NCI-H1694 treated with DMSO at 0.1 percent for 48 hours (cell line): ENCODE data around the gene TRMT61B.

Experiments
- DNase-seq: peaks from one replicate; lab custom pipeline; 2025; lab: John Stamatoyannopoulos, UW

Gene TRMT61B

DNA sequence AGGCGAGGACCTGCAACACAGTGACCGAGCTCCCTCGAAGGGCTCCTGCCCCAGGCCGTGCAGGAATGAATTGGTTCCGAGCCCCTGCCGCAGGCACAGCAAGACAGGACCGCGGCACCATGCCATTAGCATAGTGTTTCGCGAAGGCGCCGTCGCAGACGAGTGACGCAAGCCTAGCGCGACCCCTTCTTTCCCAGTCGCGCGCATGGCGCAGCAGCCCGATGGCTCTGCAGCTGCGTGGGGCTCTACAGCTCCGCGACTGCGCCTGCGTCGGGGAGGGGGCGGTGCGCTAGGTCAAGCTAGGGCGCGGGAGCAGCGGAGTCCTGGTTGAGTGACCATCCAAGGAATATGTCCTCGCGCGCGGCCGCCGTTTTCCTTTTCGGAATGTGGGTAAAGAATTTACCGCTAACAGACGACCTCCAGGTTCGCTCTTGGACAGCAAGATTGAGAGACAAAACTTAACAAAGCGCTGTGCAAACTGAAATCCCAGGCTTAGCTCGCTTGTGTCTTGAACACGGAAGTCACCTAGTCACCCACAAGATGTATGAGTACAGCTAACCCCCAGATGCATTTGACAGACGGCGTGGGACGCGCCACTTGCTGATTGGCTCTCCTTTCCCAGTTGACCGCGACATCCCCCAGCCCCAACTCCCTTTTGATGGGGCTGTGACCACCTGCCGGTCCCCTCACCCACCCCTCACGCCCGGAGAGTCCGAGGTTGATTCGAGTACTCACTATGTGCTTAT lies at the start of gene TRMT61B:
Gene TRMT61B, minus strand, starts transcription at position 164 of the 746 bp plus-strand sequence. Its CDS starts 32 bp downstream, at position 132.
- peak; percentile 89 for DNase-seq

DNA sequence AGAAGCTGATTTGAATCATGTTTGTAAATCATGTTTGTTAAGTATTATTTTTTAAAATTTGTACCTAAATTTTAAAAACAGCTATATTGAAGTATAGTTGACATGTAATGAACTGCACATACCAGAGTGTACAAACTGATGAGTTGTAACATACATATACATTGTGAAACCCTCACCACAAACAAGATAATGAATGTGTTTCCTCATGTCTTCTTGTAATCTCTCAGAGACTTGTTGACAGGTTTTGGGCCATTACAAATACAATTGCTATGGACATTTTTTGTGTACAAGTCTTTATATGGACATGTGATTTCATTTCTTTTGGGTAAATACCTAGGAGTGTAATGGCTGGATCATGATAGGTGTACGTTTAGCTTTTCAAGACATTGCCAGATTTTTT lies 45.8 kb upstream of the TRMT61B start:
- no peak for DNase-seq

DNA sequence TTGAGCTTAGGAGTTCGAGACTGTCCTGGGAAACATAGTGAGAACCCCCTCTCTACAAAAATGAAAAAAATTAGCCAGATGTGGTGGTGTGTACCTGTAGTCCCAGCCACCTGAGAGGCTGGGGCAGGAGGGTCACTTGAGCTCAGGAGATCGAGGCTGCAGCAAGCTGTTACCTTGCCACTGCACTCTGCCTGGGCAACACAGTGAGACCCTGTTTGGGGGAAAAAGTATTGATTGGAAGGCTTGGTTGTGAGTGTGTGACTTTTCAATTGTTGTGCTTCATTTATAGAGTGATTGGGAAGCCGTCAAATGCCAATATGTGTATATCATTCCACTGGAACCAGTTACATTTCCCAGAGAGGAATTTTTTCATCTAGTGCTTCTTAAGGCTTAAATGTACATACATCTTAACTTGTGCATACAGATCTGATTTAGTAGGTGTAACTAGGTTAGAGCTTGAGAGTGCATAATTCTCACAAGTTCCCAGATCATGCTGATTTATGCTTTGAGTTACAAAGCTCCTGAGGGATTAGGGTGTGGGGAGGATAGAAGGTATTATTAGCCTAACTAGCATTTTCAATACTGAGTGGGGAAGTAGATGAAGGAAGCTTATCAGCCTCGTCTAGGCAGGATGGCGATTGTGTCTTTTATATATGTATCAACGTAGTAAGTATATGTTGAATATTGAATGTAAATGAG lies 39.7 kb upstream of the TRMT61B start:
- no peak for DNase-seq

DNA sequence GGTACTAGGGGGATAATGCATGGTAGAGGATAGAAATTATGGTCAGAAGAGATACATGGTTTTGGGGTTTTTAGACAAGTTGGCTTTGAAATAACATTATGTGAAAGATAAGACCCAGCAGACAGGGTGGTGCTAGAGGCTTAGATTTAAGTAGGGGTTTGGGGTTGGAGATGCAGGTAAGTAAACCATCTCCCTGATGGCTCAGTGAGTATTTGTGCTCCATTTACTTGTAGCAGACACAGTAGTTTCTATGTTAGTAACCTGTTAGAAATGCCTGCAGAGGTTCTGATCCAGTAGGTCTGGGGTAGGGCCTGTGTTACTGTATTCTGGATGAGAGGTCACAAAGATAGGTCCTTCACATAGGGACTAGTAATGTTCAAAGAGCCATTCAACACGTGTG lies 38.1 kb upstream of the TRMT61B start:
- no peak for DNase-seq

DNA sequence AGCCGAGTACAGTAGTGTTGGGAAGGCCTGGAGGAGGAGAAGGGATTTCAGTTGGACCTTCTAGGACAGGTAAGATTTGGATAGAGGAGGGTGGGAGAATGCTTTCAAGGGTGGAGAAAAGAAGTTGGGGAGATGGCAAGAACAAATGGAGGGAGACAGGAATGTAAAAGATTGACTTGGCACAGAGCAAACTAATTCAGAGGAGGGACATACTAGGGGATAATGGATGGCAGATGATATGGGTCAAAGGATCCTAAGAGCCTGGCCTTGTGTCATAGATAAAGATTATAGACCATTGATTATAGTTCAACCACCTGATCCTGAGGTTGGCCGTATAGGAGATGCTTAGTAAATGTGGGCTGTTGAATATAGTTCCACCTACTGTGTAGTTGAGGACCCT lies 36.7 kb upstream of the TRMT61B start:
- no peak for DNase-seq

DNA sequence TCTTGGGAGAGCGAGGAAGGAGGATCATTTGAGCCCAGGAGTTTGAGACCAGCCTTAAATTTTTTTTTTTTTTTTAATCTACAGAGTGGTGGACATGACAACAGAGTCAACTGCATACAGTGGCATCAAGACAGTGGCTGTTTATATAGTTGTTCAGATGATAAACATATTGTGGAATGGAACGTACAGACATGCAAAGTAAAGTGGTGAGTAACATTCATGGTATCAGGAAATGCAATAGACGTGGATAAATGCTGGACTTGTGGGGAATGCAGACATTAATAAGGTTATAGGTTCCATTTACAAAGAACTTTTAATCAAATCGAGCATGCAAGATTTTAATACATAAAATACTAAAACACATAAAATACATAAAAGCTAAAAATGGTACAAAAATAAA lies 36.3 kb upstream of the TRMT61B start:
- DNase-seq: no peak

DNA sequence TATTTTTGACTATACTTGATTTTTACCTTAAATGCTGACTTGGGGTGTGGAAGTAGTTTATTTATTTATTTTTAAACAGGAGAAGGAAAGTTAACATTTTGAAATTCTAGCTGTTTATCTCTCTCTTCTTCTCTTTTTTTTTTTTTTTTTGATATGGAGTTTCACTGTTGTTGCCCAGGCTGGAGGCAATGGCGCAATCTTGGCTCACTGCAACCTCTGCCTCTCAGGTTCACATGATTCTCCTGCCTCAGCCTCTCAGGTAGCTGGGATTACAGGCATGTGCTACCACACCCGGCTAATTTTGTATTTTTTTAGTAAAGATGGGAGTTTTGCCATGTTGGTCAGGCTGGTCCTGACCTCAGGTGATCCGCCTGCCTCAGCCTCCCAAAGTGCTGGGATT lies 35.4 kb upstream of the TRMT61B start:
- DNase-seq: no peak

DNA sequence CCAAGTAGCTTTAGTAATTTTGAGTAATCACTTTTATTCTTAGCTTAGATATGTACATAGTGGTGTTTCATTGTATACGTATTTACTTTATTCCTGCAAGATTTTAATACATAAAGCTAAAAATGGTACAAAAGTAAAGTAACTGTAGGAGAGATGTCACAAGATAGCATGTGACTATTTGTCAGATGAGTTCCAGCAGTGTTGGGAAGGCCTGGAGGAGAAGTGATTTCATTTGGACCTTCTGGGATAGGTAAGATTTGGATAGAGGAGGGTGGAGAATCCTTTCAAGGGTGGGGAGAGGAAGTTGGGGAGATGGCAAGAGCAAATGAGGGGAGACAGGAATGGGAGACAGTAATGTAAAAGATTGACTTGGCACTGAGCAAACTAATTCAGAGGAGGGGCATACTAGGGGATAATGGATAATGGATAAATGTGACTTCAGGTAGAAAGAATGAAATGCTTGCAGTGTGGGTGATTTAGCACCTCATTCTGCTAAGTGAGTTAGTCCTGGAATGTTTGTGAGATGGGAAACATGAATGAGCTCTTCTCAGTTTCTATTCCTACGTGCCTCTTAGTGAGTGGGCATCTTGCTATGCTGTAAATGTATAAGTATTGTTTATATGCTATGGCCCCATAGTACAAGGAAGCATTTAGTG lies 34.8 kb upstream of the TRMT61B start:
- DNase-seq: no peak

DNA sequence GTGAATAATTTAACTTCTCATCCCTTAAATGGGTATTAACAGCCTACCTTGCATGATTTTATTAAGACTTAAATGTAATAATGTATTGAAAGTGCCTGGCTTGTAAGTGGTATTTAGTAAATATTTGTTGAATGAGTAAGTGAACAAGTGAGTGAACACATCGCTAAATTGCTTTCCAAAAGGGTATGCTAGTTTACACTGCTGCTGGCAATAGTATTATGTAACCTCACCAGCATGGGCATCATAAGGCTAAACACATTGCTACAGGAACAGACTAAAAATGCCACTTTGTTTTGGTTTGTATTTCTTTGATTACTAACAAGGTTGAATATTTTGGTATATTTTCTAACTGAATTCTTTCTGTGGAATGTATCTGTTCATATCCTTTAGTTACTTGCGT lies 34.2 kb upstream of the TRMT61B start:
- DNase-seq: no peak

DNA sequence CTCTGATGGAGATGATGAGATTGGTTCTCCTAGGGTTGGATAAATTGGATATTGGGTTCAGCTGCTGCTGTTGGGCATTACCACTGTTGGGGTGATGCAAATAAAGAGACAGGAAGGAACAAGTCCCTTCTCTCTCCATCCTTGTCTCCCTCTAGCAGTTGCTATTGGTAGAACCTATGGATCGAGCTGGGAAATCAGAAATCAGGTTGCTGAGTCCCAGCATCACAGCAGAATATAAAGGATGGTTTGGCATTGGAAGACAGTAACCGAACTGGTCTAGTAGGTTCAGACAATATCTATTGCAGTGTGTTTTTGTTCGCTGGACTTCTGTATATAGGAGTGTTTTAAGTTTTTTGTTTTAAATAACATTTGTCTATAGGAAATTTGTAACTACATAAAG lies 32.5 kb upstream of the TRMT61B start:
- no peak for DNase-seq

DNA sequence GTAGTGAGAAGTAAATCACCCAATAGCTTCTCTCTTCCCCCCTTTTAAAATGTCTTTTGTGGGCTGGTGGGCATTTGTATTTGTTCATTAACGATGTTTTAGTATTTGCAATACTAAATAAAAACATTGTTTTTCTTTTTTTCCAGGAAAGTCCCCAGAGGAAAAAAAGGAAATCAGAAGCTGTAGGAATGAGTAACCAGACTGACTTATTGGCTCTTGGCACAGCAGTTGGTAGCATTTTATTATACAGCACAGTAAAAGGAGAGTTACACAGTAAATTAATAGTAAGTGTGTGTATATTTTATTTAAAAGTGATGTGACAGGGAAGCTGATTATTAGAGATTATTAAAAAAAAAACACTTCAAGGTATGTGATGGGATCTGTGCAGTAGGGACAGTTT lies 31.7 kb upstream of the TRMT61B start:
- DNase-seq: no peak

DNA sequence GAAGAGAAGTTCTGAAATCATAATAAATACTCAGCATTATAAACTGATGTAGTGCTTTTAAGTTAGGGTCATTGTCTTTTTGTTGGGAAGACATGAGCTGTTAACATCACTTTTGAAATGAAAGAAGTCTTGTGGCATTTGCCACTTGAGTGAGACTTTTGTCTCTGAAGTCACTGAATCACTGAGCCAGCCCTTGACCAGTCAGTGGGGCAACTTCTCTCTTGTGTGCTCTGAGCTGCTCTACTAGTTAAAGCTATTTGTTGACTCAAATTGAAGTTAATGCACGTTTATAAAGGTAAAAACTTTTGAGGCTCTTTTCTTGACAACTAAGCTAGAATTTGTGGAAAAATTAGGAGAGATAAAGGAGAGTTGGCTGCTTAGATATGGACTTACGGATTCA lies 31.1 kb upstream of the TRMT61B start:
- DNase-seq: no peak

DNA sequence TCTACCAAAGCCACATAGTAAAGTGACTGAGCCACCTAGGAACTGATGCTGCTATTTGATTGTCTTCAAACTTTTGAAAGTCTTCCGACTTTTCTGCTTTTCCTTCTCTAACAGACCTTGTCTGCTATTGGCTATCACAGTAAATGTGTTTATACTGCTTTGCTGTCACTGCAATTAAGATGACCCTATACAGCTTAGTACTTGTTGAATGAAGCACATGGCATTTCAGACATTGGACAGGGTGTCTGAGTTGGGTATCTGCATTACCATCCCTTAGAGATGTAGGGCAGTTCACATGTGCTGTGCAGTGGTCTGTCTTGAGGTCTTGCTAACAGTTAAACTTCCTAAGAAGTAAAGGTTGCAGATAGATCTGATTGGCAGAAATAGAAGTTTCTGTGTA lies 27.9 kb upstream of the TRMT61B start:
- no peak for DNase-seq

DNA sequence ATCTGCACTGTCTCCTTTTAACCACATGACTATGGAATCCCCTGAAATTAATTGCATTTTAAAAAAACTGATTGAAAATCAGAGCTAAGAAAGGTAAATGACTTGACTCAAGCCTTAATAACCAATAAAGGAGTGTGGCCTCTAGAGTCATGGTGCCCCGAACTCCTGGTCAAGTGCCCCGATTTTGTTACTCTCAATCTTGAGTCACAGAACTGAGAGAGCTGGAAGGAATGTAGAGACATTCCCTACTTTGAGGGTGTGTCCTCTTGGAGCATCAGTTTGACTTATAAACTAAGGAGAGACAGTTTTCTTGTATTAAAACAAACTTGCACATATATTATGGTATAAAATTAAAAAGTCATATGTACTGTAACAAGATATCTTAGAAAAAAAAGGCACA lies 26.8 kb upstream of the TRMT61B start:
- no peak for DNase-seq

DNA sequence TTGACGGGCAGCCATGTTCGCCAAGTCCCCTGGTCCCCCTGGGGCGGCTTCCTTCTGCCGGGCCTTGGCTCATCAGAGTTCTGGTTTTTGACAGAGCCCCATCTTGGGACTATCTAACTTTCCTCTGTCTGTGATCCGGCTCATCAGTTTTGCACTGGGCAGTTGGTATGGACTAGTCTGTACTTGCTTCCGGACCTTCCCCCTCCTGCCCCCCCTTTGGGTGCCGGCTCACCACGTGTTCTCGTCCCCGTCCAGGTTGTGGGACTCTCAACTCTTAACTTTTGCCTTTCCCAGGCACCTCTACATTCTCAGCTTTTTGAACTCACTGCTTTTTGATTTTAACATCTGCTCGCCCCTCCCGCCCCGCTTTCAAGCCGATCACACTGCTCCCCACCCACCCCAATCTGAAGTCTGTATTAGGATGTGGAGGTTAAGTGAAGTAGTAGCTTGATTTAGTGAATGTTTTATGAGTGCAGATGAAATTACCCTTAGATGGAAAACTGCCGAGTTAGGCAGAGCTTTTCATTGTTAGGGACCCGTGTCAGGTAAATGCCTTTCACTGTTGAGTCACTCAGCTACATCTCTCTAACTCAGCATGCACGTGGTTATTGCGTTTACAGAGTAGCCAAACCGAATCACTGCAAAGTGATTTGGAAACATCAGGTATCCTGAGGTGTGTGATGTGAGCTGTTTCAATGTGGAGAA lies 25.2 kb upstream of the TRMT61B start:
- DNase-seq: no peak

DNA sequence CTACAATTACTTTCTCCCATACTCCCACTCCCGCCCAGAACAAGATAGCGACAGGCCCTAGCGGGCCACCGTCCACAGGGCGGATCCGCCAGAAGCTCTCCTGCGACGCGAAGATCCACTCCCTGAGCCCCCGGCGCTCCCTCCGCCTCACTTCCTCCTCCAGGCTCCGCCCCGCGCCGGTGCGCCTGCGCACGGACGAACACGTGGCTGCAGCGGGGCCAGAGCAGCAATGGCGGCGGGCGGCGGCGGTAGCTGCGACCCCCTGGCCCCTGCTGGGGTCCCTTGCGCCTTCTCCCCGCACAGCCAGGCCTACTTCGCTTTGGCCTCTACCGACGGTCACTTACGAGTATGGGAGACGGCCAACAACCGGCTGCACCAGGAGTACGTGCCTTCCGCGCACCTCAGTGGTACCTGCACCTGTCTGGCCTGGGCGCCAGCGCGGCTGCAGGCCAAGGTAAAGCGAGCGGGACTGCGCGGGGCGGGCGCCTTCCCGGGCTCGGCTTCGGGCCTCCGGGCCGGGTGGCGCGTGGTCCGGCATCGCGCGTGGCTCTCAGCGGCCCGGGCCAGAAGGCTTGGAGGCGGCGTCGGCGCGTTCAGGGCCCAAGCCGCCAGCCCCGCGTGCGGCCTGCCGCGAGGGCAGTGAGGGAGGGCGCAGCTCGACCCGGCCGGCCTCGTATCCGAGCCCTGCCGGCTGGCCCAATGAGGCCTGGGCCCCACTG lies 24.5 kb upstream of the TRMT61B start, which contains the start of gene WDR43:
Gene WDR43, plus strand, starts transcription at position 198 of the 719 bp plus-strand sequence. Its CDS starts 32 bp downstream, at position 230.
- DNase-seq: peak; percentile 97

DNA sequence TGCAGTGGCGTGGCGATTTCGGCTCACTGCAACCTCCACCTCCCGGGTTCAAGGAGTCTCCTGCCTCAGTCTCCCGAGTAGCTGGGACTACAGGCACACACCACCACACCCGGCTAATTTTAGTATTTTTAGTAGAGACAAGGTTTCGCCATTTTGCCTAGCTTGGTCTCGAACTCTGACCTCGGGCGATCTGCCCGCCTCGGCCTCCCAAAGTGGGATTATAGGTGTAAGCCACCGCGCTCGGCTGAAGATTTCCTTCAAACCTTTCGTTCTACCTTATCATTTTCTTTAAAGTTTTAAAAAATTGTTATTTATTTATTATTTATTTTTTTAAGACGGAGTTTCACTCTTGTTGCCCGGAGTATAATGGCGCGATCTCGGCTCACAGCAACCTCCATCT lies 23.4 kb upstream of the TRMT61B start:
- no peak for DNase-seq

DNA sequence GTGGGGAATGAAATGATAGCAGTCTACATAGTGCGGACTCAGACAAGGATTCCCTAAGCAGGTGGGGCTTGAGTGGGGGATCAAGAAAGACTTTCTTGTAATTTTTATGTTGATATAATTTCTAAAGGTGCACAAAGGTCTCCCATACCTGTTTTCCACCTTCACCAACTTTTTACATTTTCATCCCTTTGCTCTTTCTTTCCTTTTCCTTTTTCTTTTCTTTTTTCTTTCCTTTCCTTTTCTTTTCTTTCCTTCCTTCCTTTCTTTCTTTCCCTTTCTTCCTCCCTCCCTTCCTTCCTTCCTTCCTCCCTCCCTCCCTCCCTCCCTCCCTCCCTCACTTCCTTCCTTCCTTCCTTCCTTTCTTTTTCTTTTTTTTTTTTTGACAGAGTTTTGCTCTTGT lies 10.1 kb upstream of the TRMT61B start:
- no peak for DNase-seq

DNA sequence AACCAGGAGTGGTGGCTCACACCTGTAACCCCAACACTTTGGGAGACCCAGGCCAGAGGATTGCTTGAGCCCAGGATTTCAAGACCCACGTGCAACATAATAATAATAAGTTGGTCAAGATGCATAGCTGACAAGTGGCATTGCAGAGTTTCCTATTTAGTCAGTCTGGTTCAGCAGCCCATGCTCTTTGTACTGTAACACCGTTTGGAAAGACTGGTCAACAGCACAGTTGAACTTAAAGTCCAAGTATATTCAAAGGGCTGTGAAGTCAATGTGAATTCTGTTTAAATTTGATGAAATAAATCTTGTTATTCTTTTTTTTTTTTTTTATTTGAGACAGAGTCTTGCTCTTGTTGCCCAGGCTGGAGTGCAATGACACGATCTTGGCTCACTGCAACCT lies 1.5 kb upstream of the TRMT61B start:
- no peak for DNase-seq

DNA sequence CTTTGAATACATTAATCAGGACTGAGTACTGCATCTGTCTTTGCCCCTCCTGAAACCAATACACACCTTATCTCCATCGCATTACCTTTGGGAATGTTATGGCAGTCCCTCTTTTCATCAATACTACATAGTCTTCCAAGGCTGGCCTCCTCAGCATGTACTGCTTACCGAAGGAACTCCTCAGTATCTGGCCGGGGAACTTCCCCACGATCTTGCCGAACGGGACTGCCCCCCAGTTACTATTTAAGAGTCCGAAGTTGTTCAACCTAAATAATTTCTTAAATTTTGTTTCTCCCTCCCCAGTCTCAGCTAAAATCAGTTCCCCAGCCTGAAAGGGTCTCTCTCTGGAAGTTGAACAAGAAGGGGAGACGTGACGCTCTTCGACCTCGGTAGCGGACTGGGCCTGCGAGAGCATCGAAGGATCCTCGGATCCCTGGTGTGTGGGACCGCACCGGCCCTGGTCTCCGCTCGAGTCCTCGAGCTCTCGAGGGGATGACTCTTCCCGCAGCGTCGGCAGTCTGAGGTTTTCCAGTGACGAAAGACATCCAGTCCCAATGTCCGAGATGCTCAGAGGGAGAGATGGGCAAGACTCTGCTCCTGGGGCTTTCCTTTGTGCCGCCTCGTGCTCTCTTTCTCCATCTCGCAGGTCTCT lies 489 bp downstream of the TRMT61B start:
- DNase-seq: no peak

DNA sequence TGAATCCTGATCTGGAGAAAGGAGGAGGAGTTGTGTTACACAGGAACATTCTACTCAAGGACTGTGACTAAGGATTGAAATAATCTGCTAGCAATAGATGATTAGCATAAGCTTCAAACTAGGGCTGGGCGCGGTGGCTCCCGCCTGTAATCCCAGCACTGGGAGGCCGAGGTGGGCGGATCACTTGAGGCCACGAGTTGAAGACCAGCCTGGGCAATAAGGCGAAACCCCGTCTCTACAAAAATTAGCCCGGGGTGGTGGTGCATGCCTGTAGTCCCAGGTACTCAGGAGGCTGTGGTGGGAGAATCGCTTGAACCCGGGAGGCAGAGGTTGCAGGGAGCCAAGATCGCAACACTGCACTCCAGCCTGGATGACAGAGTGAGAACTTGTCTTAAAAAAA lies 1.5 kb downstream of the TRMT61B start:
- DNase-seq: no peak
